ENCODE data around the gene STAT5A. TPM values are rescaled to one million over a fixed set of nuclear protein-coding genes. Genes with fewer than 3 reads are reported as not detected.

Gene STAT5A
- polyA plus RNA-seq, 1 donor from 2014 or later, result 0.28 TPM

DNA sequence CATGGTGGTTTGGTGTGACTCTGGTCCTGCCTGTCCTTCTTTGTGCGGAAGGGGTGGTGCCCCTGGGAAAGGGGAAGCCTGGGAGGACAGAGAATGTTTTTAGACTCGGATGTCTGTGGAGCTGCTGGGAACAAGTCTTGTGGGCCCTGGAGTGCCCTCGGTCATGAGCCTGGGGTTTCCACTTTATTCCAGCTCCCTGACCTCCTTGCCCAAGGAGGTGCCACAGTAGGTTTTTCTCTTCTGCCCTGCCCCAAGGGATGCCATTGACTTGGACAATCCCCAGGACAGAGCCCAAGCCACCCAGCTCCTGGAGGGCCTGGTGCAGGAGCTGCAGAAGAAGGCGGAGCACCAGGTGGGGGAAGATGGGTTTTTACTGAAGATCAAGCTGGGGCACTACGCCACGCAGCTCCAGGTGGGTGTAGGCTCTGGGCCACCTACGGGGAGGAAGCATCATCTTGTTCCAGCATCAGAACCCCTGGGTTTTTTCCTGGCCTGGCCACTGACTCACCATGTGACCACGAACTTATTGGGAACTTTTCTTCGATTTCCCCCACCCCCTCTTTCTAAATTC is 1.4 kb downstream of the STAT5A start:
- H3F3A ChIP-seq (ENCODE audit: insufficient read depth, low read length, poor library complexity, severe bottlenecking), result no peaks in the 10 kb centered on the region
- H3K4me2 ChIP-seq (ENCODE audit: low read length), result no peak overlapping the region
- no peak overlapping the region for H2AFZ ChIP-seq (ENCODE audit: low read depth, low read length)
- H3K9me2 ChIP-seq (ENCODE audit: insufficient read depth, low read length), result no peaks in the 10 kb centered on the region
- H3K9ac ChIP-seq (ENCODE audit: low read length), result no peak overlapping the region
- no peak overlapping the region for H3K4me3 ChIP-seq (ENCODE audit: low read length)
- H3K79me2 ChIP-seq (replicated peaks; ENCODE audit: insufficient read depth, low read length), result no peaks in the 10 kb centered on the region
- TF ChIP-seq EP300 (conservative IDR thresholded peaks at IDR 0.05; ENCODE audit: poor library complexity, severe bottlenecking) (no peak), SMC3 (conservative IDR thresholded peaks at IDR 0.05; ENCODE audit: poor library complexity) (no peak), RAD21 (conservative IDR thresholded peaks at IDR 0.05) (no peak), EZH2 (IDR thresholded peaks at IDR 0.05; ENCODE audit: borderline replicate concordance, insufficient read depth, low read length, poor library complexity, severe bottlenecking) (no peak), TAF1 (IDR thresholded peaks at IDR 0.05; ENCODE audit: low read depth) (no peak), MXI1 (conservative IDR thresholded peaks at IDR 0.05; ENCODE audit: poor library complexity, severe bottlenecking) (no peak), POLR2AphosphoS5 (IDR thresholded peaks at IDR 0.05) (no peak)
- TF ChIP-seq, protein P1, sequence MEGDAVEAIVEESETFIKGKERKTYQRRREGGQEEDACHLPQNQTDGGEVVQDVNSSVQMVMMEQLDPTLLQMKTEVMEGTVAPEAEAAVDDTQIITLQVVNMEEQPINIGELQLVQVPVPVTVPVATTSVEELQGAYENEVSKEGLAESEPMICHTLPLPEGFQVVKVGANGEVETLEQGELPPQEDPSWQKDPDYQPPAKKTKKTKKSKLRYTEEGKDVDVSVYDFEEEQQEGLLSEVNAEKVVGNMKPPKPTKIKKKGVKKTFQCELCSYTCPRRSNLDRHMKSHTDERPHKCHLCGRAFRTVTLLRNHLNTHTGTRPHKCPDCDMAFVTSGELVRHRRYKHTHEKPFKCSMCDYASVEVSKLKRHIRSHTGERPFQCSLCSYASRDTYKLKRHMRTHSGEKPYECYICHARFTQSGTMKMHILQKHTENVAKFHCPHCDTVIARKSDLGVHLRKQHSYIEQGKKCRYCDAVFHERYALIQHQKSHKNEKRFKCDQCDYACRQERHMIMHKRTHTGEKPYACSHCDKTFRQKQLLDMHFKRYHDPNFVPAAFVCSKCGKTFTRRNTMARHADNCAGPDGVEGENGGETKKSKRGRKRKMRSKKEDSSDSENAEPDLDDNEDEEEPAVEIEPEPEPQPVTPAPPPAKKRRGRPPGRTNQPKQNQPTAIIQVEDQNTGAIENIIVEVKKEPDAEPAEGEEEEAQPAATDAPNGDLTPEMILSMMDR (IDR thresholded peaks at IDR 0.05; ENCODE audit: poor library complexity, severe bottlenecking), result no peak
- TF ChIP-seq, protein P2, sequence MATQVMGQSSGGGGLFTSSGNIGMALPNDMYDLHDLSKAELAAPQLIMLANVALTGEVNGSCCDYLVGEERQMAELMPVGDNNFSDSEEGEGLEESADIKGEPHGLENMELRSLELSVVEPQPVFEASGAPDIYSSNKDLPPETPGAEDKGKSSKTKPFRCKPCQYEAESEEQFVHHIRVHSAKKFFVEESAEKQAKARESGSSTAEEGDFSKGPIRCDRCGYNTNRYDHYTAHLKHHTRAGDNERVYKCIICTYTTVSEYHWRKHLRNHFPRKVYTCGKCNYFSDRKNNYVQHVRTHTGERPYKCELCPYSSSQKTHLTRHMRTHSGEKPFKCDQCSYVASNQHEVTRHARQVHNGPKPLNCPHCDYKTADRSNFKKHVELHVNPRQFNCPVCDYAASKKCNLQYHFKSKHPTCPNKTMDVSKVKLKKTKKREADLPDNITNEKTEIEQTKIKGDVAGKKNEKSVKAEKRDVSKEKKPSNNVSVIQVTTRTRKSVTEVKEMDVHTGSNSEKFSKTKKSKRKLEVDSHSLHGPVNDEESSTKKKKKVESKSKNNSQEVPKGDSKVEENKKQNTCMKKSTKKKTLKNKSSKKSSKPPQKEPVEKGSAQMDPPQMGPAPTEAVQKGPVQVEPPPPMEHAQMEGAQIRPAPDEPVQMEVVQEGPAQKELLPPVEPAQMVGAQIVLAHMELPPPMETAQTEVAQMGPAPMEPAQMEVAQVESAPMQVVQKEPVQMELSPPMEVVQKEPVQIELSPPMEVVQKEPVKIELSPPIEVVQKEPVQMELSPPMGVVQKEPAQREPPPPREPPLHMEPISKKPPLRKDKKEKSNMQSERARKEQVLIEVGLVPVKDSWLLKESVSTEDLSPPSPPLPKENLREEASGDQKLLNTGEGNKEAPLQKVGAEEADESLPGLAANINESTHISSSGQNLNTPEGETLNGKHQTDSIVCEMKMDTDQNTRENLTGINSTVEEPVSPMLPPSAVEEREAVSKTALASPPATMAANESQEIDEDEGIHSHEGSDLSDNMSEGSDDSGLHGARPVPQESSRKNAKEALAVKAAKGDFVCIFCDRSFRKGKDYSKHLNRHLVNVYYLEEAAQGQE (IDR thresholded peaks at IDR 0.05; ENCODE audit: borderline replicate concordance), result no peak
- H3K36me3 ChIP-seq (ENCODE audit: insufficient read depth, low read length), result no peaks in the 10 kb centered on the region
- no peaks in the 10 kb centered on the region for H3K9me3 ChIP-seq (ENCODE audit: low read length)
- H3K27ac ChIP-seq (ENCODE audit: low read length), result no peak overlapping the region
- no peaks in the 10 kb centered on the region for H4K20me1 ChIP-seq (ENCODE audit: insufficient read depth)
- peaks cover 40% of the 10 kb centered on the region for H3K27me3 ChIP-seq (ENCODE audit: insufficient read depth, low read depth, low read length)

DNA sequence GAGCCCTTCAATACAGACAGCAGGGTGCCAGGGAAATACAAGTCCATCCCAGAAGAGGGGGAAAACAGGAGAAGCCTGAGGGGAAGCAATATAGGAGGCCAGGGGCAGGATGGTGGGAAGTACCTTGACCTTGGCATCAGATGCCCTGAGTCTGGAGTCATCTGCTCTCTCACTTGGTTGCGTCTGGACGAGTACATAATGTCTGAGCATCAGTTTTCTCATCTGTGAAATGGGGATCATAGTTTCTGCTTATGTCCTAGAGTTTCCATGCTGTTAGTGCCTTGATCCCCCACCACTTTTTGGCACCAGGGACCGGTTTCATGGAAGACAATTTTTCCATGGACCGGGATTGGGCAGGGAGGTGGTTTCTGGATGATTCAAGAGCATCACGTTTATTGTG is 2.3 kb downstream of the STAT5A start:
- Histone ChIP-seq H3K9me3 (ENCODE audit: low read length) (no peaks in the 10 kb centered on the region), H3K9me2 (ENCODE audit: insufficient read depth, low read length) (no peaks in the 10 kb centered on the region), H3K36me3 (ENCODE audit: insufficient read depth, low read length) (no peaks in the 10 kb centered on the region), H4K20me1 (ENCODE audit: insufficient read depth) (no peaks in the 10 kb centered on the region), H3K4me3 (ENCODE audit: low read length) (no peak overlapping the region), H3K9ac (ENCODE audit: low read length) (no peak overlapping the region), H3K27me3 (ENCODE audit: insufficient read depth, low read depth, low read length) (peaks cover 40% of the 10 kb centered on the region), H3F3A (ENCODE audit: insufficient read depth, low read length, poor library complexity, severe bottlenecking) (no peaks in the 10 kb centered on the region), H3K27ac (ENCODE audit: low read length) (no peak overlapping the region), H3K79me2 (replicated peaks; ENCODE audit: insufficient read depth, low read length) (no peaks in the 10 kb centered on the region), H3K4me2 (ENCODE audit: low read length) (no peak overlapping the region), H2AFZ (ENCODE audit: low read depth, low read length) (no peak overlapping the region)
- TF ChIP-seq SMC3 (conservative IDR thresholded peaks at IDR 0.05; ENCODE audit: poor library complexity) (no peak), TAF1 (IDR thresholded peaks at IDR 0.05; ENCODE audit: low read depth) (no peak), RAD21 (conservative IDR thresholded peaks at IDR 0.05) (no peak)
